Endothelial cell of umbilical vein (primary cell): ENCODE data around the gene PRKAG2. TPM values are rescaled to one million over a fixed set of nuclear protein-coding genes. Genes with fewer than 3 reads are reported as not detected.

Experiments
- BruUV-seq: library from RNA; stranded (reverse); fragments of 400-500 nt; replicated peaks from 2 replicates; lab custom pipeline; 2021; lab: Mats Ljungman, UMichigan
- CTCF ChIA-PET: fragments of 300-600, 350-600 bp; sonication (Branson Sonifier 250); formaldehyde crosslinking; loops from one replicate; lab custom pipeline; 2021; ENCODE audit warnings: antibody characterized with exemption, inconsistent platforms; lab: Charles Lee
- POLR2A ChIA-PET: fragments of 300-600, 350-600 bp; sonication (Branson Sonifier 250); formaldehyde crosslinking; loops from one replicate; lab custom pipeline; 2021; ENCODE audit warnings: antibody characterized with exemption, inconsistent platforms; lab: Charles Lee
- DNase-seq: peaks from one replicate; pipeline ENCODE4 v3.0.0-alpha.2; 2011; ENCODE audit warnings: low read depth, low spot score
- FAIRE-seq: peaks from 2 replicates; lab custom pipeline; 2011; peaks lifted over from hg19 to GRCh38; lab: Jason Lieb, UNC
- H2AFZ ChIP-seq: 2 replicates; pipeline ENCODE4 v1.6.0; 2012; ENCODE audit warnings: low read depth, low read length, control low read depth, inconsistent platforms
- H3K27ac ChIP-seq: 2 replicates; pipeline ENCODE4 v1.5.1; 2011; ENCODE audit warnings: low read depth, mild to moderate bottlenecking, control low read depth, low read length, moderate library complexity; ENCODE audit not compliant: insufficient read depth
- H3K27me3 ChIP-seq, 2 experiments: 2 replicates each; pipeline versions ENCODE4 v1.6.0 to v1.6.1; 2011; ENCODE audit warnings: low read length in 2 of 2, mixed read lengths in 1 of 2; ENCODE audit not compliant: control insufficient read depth in 2 of 2, insufficient read depth in 2 of 2
- H3K36me3 ChIP-seq, 2 experiments: 2 replicates in 1 of 2; 3 replicates in 1 of 2; pipeline ENCODE4 v1.5.1; 2011; ENCODE audit warnings: low read length in 2 of 2, mild to moderate bottlenecking in 1 of 2, moderate library complexity in 1 of 2; ENCODE audit not compliant: control insufficient read depth in 2 of 2, insufficient read depth in 2 of 2; ENCODE audit errors: extremely low read depth in 1 of 2
- H3K4me1 ChIP-seq: 3 replicates; pipeline ENCODE4 v1.5.1; 2011; ENCODE audit warnings: mild to moderate bottlenecking, low read length; ENCODE audit not compliant: control insufficient read depth, insufficient read depth; ENCODE audit errors: extremely low read depth
- H3K4me2 ChIP-seq: 2 replicates; pipeline ENCODE4 v1.6.1; 2011; ENCODE audit warnings: low read length, control low read depth, mixed read lengths; ENCODE audit not compliant: insufficient read depth
- H3K4me3 ChIP-seq, 3 experiments: fragments of 200-600 bp in 1 of 3; sonication (generic), shearing (Covaris generic) in 1 of 3; replicated peaks in 1 of 3; 2 replicates each; pipeline ENCODE4 v1.5.1; 2011 to 2016; ENCODE audit warnings: control low read depth in 3 of 3, low read length in 3 of 3, mild to moderate bottlenecking in 2 of 3, inconsistent platforms in 1 of 3, low read depth in 1 of 3, moderate library complexity in 1 of 3; ENCODE audit not compliant: insufficient read depth in 1 of 3
- H3K79me2 ChIP-seq: 2 replicates; pipeline ENCODE4 v1.6.0; 2012; ENCODE audit warnings: low read length, inconsistent platforms; ENCODE audit not compliant: control insufficient read depth, insufficient read depth
- H3K9ac ChIP-seq: replicated peaks from 2 replicates; pipeline ENCODE3; 2011; ENCODE audit warnings: low read length, control low read depth; ENCODE audit not compliant: insufficient read depth; ENCODE audit errors: extremely low read depth
- H3K9me1 ChIP-seq: replicated peaks from 3 replicates; pipeline ENCODE4 v1.6.0; 2011; ENCODE audit warnings: mild to moderate bottlenecking, low read length; ENCODE audit not compliant: control insufficient read depth, insufficient read depth; ENCODE audit errors: extremely low read depth
- H3K9me3 ChIP-seq: replicated peaks from 2 replicates; pipeline ENCODE4 v1.5.1; 2012; ENCODE audit warnings: low read length, inconsistent platforms; ENCODE audit not compliant: control insufficient read depth, insufficient read depth
- H4K20me1 ChIP-seq: replicated peaks from 2 replicates; pipeline ENCODE3; 2011; ENCODE audit warnings: mild to moderate bottlenecking, low read length; ENCODE audit not compliant: control insufficient read depth, insufficient read depth; ENCODE audit errors: extremely low read depth
- CTCF ChIP-seq, 2 donors: IDR thresholded peaks; 1 replicate in 1 of 2; 2 replicates in 1 of 2; pipeline ENCODE4 v1.5.1; 2011; ENCODE audit warnings: low read length in 2 of 2, mild to moderate bottlenecking in 2 of 2, moderate library complexity in 2 of 2, control low read depth in 1 of 2, inconsistent platforms in 1 of 2, low read depth in 1 of 2; ENCODE audit not compliant: insufficient read depth in 1 of 2; ENCODE audit errors: extremely low read depth in 1 of 2
- EZH2 ChIP-seq: IDR thresholded peaks from 2 replicates; pipeline ENCODE4 v1.6.1; 2012; ENCODE audit warnings: borderline replicate concordance, low read depth, mild to moderate bottlenecking, moderate library complexity, low read length, inconsistent platforms; ENCODE audit not compliant: severe bottlenecking
- FOS ChIP-seq: IDR thresholded peaks from 2 replicates; pipeline ENCODE4 v1.6.1; 2011; ENCODE audit warnings: mild to moderate bottlenecking, low read length, moderate library complexity, borderline replicate concordance; ENCODE audit not compliant: insufficient read depth
- GATA2 ChIP-seq: IDR thresholded peaks from 2 replicates; pipeline ENCODE4 v1.7.0; 2011; ENCODE audit warnings: low read depth, mild to moderate bottlenecking, moderate library complexity, mixed read lengths, low read length; ENCODE audit not compliant: insufficient read length, insufficient read depth
- JUN ChIP-seq: IDR thresholded peaks from 2 replicates; pipeline ENCODE4 v1.6.1; 2011; ENCODE audit warnings: borderline replicate concordance, low read depth; ENCODE audit not compliant: insufficient read length, insufficient read depth
- MAX ChIP-seq: IDR thresholded peaks from 2 replicates; pipeline ENCODE4 v1.6.1; 2011; ENCODE audit not compliant: insufficient read depth, insufficient read length
- MYC ChIP-seq: IDR thresholded peaks from one replicate; pipeline ENCODE4 v1.6.1; 2011; ENCODE audit warnings: mild to moderate bottlenecking, low read depth, low read length
- POLR2A ChIP-seq: IDR thresholded peaks from 2 replicates; pipeline ENCODE4 v1.6.1; 2012; ENCODE audit warnings: low read depth, mild to moderate bottlenecking, control low read depth, low read length
- POLR2AphosphoS5 ChIP-seq: IDR thresholded peaks from 2 replicates; pipeline ENCODE4 v1.6.1; 2012; ENCODE audit warnings: low read depth, mild to moderate bottlenecking, control low read depth, low read length, moderate library complexity; ENCODE audit not compliant: insufficient read depth
- dilution Hi-C: fragments of 300-500 bp; cut with MboI; formaldehyde crosslinking; loops from one replicate; pipeline ENCODE4 v1.15.0; 2019; ENCODE audit warnings: low sequenced_read_pairs; ENCODE audit not compliant: extremely low pct_ligation_motif_present
- intact Hi-C: fragments of 100-400 bp; cut with micrococcal nuclease; formaldehyde crosslinking; loops from one replicate; pipeline ENCODE4 v1.10.0; 2022
- polyA plus RNA-seq, 4 experiments: library from polyadenylated mRNA; depleted of rRNA in 3 of 4; stranded (reverse) in 3 of 4; unstranded in 1 of 4; fragments of >200 nt; gene quantifications; 2 replicates each; pipeline versions ENCODE4 v1.2.1 to v1.2.3, GENCODE V29; 2011 to 2012; ENCODE audit warnings: missing spikeins in 1 of 4
- total RNA-seq: library from RNA; stranded (reverse); gene quantifications from 2 replicates; pipeline ENCODE4 v1.2.3, GENCODE V29; 2021

PRKAG2 gene
- total and polyA plus RNA-seq, 2 donors (not counting 3 experiments of a cell fraction or from before 2014, with no cell fraction given) = 19.3 to 51.5 TPM

DNA sequence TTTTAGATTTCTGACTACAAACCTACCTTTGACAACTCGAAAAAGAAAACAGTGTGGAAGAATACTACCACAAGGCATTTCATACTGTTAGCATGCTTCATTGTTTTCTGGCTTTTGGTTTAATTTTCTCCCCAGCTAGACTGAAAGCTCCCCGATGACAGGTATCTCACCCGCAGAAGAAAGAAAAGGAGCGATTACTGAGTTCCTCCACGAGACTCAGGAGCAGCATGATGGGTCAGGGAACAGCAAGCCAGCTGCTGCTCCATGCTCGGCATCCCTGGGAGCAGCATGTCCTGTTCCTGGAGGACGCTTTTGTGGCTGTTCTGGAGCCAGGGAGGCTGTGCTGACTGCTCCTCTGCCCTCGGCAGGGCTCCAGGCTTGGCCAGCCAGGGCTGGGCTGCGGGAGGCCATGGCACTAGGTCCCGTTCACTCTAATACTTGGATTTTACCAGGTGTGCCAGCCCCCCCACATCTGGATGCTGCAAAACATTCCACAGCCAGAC is 133.4 kb downstream of the PRKAG2 start:
- H3K9ac ChIP-seq = peak overlapping the region; percentile 5
- no peaks in the 10 kb centered on the region for H3K36me3 ChIP-seq
- peaks cover 14% of the 10 kb centered on the region for H3K4me1 ChIP-seq
- H3K9me3 ChIP-seq = no peaks in the 10 kb centered on the region
- FAIRE-seq = peak; percentile 84
- intact Hi-C loops (no loop called here), dilution Hi-C loops (no loop called here)
- H3K4me3 ChIP-seq = no peak overlapping the region
- BruUV-seq = no TSS peak
- H3K27ac ChIP-seq = no peak overlapping the region
- ChIA-PET CTCF (interaction anchor here (0.6 to 4.0 kb wide), 3 partner anchors 11 to 143 kb away, joined by 3 to 20 read pairs (median 4); no protein-coding TSS in a partner anchor), POLR2A (no interaction called here)
- DNase-seq = peak; percentile 26
- H4K20me1 ChIP-seq = no peaks in the 10 kb centered on the region
- no peaks in the 10 kb centered on the region for H3K79me2 ChIP-seq
- H3K4me2 ChIP-seq = peak overlapping the region; percentile 23
- H3K27me3 ChIP-seq = no peaks in the 10 kb centered on the region
- no peaks in the 10 kb centered on the region for H3K9me1 ChIP-seq
- TF ChIP-seq GATA2 = no peak
- no peak for TF ChIP-seq POLR2A
- TF ChIP-seq POLR2AphosphoS5 = no peak
- H2AFZ ChIP-seq = peak overlapping the region; percentile 89

GRCh38 chr7:151742713-151743480 is 134.0 kb downstream of the PRKAG2 start:
- Histone ChIP-seq H3K4me2 (peak overlapping the region; percentile 23), H3K79me2 (no peaks in the 10 kb centered on the region), H3K9ac (peak overlapping the region; percentile 5), H3K9me3 (no peaks in the 10 kb centered on the region), H3K36me3 (no peaks in the 10 kb centered on the region), H3K9me1 (no peaks in the 10 kb centered on the region), H3K27me3 (no peaks in the 10 kb centered on the region), H3K4me1 (peaks cover 14% of the 10 kb centered on the region), H3K27ac (no peak overlapping the region), H4K20me1 (no peaks in the 10 kb centered on the region), H2AFZ (peak overlapping the region; percentile 89), H3K4me3 (no peak overlapping the region)
- DNase-seq = peak; percentile 31
- POLR2A ChIA-PET = no interaction called here
- CTCF ChIA-PET = interaction anchor here (0.6 to 4.0 kb wide), 3 partner anchors 11 to 143 kb away, joined by 3 to 20 read pairs (median 4); no protein-coding TSS in a partner anchor
- TF ChIP-seq MYC = no peak
- TF ChIP-seq FOS = no peak
- TF ChIP-seq JUN = no peak
- TF ChIP-seq GATA2 = no peak
- no peak for TF ChIP-seq POLR2AphosphoS5
- TF ChIP-seq POLR2A = no peak
- no peak for TF ChIP-seq EZH2
- no peak for TF ChIP-seq CTCF (IDR thresholded peaks at IDR 0.05; ENCODE audit: extremely low read depth in 1 of 2, insufficient read depth in 1 of 2, low read depth in 1 of 2, low read length in 2 of 2)
- TF ChIP-seq MAX = no peak
- FAIRE-seq = peak; percentile 57
- no TSS peak for BruUV-seq
- dilution Hi-C loops (no loop called here), intact Hi-C loops (no loop called here)
